Kidney capillary endothelial cell (primary cell): ENCODE data around the gene PALM.
"Not testable (repeated sequence)": the region's sequence is repeated elsewhere in the genome, so short reads cannot be mapped to it uniquely, and the experiment has no call there.

Experiments
- DNase-seq: peaks from one replicate; pipeline ENCODE4 v3.0.0-alpha.2; 2018; ENCODE audit warnings: low spot score

The PALM gene

DNA sequence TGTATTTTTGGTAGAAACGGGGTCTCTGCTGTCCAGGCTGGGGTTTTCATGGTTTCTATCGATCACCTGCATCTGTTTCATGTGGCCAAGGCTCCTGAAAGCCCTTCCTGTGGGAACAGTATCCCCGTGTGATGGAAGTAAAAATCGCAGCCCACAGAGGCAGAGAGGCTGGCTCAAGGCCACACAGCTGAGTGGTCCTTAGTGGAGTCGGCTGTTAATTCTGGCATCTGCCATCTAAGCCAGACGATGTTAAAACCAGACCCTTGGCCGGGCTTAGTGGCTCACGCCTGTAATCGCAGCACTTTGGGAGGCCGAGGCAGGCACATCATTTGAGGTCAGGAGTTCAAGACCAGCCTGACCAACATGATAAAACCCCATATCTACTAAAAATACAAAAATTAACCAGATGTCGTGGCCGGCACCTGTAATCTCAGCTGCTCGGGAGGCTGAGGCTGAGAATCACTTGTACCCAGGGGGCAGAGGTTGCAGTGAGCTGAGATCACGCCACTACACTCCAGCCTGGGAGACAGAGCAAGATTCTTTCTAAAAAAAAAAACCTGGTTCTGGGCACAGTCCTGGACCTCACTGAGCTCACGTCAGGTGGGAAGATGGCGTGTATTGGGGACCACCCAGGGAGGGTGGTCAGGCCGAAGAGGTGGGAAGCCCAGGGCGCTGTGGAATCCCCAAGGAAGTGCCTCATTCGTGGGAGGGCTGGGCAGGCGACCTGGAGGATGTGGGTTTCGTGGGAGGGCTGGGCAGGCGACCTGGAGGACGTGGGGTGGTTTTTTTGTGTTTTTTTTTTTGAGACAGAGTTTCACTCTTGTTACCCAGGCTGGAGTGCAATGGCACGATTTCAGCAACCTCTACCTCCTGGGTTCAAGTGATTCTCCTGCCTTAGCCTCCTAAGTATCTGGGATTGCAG, 23.7 kb downstream of the PALM start:
- no peak for DNase-seq

DNA sequence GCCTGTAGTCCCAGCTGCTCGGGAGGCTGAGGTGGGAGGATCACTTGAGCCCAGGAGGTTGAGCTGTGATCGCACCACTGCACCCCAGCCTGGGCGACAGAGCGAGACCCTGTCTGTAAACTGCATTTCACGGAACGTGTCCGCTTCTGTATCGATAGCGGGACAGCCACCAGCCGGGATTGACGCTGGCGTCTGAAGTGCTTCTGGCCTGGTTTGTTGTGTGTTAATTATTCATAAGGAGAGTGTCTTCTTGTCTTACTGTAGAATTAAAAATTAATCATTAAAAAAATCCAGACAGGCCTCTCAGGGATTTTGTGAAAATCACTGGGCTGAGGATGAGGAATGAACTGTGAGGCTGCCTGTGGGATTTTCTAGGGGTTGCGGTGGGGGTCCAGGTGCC, 26.0 kb downstream of the PALM start:
- no peak for DNase-seq

GRCh38 chr19:736125-736524, 27.4 kb downstream of the PALM start:
- no peak for DNase-seq

DNA sequence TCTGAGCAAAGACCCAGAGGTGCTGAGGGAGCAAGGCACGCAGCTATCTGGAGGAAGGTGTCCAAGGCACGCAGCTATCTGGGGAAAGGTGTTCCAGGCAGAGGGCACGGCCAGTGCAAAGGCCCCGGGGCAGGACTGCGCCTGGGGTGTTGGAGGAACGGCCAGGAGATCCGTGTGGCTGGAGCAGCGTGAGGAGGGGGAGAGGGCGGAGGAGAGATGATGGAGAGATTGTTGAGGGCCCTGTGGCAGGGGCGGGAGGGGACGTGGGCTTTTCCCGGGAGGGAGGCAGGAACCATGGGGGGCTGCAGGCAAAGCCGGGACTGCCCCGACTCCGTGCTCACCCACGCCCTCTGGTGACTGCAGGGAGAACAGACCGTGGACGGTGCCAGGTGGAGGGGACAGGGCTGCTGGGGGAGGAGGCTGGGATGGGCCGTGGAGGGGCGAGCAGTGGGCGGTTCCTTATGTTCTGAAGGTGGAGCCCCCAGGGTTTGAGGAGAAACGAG, 28.9 kb downstream of the PALM start:
- peak; percentile 42 for DNase-seq

GRCh38 chr19:738509-739128, 29.9 kb downstream of the PALM start:
- DNase-seq, result no peak

DNA sequence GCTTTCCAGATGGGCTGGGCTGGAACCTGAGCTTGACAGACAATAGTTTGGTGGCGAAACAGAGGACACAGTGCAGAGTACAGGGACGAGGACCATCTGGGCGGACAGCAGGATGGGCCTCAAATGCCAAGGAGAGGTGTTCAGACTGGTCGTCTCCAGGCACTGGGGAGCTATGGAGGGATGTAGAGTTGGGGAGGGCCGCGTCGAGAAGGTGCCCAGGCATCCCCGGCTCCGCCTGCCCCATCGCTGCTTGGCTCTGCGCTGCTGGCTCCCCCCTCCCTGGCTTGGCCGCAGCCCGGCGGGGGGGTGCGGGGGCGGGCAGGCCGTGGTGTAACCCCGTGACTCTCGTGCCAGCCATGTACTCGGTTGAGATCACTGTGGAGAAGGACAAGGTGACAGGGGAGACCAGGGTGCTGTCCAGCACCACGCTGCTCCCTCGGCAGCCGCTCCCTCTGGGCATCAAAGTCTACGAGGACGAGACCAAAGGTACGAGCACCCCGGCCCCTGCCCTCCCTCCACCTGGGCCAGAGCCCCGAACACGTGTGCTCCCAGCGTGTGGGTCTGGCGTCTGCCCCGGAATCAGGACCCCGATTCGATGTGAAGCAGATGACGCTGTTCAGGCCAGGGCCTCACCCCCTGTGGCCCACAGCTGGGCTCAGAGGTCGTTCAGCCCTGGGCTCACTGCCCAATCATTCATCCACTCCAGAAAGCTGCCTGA, 31.4 kb downstream of the PALM start:
- no peak for DNase-seq

- not testable (repeated sequence) for DNase-seq
Observed at GRCh38 chr19:740816-741505, 32.2 kb downstream of the PALM start.

DNA sequence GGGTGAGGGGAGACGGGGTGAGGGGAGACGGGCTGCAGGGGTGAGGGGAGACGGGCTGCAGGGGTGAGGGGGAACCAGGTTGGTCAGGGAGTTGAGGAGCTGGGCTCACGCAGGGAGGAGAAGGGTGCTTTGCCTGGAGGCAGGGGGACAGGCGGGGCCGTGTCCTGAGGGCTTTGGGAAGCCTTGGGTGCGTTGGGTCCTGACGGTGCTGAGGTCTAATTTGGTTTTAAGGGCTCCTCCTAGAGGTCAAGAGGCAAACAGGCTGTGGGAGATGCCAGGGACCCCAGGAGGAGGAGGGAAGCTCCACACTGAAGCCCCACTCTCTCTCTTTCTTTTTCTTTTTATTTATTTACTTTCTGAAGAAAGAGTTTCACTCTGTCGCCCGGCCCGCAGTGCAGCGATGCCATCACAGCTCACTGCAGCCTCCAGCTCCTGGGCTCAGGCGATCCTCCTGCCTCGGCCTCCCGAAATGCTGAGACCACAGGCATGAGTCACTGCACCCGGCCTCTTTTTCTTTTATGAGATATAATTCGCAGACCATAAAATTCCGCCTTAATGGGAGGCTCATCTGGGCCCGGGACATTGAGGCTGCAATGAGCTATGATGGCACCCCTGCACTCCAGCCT, 32.9 kb downstream of the PALM start:
- no peak for DNase-seq

DNA sequence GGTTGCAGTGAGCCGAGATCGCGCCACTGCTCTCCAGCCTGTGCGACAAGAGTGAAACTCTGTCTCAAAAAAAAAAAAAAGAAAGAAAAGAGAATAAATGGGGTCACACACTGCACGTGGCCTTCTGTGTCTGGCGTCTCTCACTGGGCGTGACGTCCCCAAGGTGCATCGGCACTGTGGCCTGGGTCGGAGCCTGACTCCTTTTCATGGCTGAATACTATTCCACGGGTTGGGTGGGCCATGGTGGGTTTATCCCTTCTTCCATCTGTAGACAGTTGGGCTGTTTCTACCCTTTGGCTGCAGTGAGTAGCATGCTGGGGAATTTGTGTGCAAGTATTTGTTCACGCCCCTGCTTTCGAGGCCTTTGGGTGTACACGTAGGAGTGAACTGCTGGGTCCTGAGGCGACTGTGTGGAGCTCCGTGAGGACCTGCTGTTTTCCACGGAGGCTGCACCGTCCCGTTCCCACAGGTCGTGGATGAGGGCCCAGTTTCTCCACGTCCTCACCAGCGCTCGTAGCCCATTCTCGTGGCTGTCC, 33.9 kb downstream of the PALM start:
- no peak for DNase-seq

DNA sequence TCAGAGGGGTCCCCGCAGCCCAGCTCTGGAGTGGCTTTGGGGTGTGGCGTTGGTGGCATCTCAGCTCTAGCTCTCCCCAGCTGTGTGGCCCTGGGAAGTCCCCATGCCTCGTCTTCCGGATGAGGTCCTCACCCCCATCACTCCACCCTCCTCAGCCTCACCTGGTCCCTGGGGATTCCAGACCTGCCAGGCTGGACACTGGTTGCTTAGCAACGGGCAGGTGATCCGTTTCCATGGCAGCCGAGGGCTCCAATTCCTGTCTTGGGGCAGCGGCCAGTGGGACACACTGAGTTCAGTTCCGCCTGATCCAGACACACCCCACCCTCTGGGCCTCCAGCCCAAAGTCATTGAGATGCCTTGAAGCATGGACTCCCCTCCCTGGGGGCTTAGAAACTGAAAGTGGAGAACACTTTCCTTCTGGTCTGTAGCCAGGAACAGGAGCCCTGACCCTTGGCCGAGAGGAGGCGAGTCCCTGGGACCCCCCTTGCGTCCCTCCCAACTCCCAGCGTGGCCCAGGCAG, 34.5 kb downstream of the PALM start:
- DNase-seq, result no peak

DNA sequence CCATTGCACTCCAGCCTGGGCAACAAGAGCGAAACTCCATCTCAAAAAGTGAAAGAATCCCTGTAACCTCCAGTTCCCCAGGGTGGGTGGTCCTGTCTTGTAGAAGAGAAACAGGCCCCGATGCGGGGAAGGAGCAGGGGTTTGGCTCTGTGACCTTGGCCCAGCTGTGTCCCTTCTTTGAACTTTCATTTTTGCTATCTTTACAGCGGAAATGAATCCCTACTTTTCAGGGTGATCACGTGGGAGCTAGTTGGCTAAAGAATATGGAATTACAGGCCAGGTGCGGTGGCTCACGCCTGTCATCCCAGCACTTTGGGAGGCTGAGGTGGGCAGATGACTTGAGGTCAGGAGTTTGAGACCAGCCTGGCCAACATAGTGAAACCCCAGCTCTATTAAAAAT, 36.4 kb downstream of the PALM start:
- not testable (repeated sequence) for DNase-seq

DNA sequence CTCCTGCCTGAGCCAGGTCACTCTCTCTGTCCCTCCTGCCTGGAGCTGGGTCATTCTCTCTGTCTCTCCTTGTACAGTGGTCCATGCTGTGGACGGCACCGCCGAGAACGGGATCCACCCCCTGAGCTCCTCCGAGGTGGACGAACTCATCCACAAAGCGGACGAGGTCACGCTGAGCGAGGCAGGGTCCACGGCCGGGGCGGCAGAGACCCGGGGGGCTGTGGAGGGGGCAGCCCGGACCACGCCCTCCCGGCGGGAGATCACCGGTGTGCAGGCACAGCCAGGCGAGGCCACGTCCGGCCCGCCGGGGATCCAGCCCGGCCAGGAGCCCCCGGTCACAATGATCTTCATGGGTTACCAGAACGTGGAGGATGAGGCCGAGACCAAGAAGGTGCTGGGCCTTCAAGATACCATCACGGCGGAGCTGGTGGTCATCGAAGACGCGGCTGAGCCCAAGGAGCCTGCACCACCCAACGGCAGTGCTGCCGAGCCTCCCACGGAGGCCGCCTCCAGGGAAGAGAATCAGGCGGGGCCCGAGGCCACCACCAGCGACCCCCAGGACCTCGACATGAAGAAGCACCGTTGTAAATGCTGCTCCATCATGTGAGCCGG, 37.6 kb downstream of the PALM start:
- no peak for DNase-seq

DNA sequence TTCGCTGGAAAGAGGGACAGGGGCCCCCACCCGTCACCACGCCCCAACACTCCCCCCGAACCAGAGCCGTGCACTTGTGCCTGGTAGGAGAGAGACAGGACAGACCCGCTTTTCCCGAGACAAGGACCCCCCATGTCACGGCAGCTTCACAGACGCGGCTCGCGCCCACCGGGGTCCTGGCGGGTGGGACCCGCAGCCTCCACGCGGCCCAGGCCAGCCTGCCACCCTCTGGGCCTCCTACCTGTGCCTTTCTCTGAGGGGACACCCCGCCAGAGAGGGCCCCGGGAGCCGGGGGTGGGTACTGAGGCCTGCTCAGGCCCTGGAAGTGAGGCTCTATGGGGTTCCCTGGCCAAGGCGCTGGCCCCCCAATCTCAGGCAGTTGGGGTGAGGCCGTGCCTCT, 38.2 kb downstream of the PALM start:
- DNase-seq, result no peak

- no peak for DNase-seq
Observed at GRCh38 chr19:747432-748273, 38.9 kb downstream of the PALM start.

DNA sequence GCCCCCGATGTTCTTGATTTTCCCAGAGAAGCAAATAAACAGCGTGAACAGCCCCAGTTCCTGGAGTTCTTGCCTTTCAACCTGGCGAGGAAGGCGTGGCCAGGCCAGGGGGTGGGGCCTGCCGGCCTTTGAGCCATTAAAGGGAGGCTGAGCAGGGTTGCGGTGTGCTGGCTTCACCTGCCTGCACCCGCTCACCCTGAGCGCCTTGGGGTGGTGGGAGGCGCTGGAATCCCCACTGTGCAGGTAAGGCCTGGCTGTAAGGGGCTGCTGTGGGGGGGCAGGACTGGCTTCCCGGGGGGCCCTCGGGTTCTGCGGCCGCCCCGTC, 39.5 kb downstream of the PALM start:
- no peak for DNase-seq

- DNase-seq, result no peak
Observed at GRCh38 chr19:749811-750210, 41.1 kb downstream of the PALM start.

DNA sequence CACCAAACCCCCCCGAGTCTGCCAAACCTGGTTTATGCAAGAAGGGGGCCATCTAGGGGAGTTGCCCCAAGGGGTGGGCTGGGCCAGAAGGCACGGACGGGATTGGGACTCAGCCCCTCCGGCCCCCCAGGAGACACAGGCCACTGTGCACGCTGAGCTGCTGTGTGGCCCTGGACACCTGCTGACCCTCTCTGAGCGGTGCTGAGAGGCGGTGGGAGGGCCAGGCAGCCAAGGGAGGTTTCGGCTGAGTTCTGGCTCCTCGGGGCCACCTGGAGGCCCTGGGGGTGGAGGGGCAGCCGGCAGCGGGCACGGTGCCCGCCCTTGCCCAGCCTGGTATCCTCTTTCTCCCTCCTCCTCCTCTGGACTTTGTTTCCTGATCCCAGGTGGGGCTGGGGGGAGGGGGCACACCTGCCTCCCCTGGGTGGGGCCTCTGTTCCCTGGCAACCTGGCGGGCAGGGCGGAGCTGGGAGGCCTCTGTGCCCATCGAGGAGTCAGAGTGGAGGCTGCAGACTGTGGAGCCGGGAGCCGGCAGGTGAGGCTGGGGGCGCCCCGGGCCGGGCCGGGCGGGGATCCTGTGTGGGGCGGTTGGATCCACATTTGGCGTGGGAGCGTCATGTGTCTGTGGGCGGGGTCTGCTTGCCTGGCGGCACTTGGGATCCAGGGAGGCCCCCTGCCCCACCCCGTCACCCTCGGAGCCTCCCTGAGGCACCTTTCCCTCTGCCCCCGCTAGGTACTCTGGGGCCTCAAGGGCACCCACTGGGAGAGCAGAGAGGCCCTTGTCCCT, 42.1 kb downstream of the PALM start, which contains the start of gene MISP:
Gene MISP, plus strand, starts transcription at position 473 of the 784 bp plus-strand sequence. CDS start 5,835 bp downstream, outside the sequence.
- no peak for DNase-seq

DNA sequence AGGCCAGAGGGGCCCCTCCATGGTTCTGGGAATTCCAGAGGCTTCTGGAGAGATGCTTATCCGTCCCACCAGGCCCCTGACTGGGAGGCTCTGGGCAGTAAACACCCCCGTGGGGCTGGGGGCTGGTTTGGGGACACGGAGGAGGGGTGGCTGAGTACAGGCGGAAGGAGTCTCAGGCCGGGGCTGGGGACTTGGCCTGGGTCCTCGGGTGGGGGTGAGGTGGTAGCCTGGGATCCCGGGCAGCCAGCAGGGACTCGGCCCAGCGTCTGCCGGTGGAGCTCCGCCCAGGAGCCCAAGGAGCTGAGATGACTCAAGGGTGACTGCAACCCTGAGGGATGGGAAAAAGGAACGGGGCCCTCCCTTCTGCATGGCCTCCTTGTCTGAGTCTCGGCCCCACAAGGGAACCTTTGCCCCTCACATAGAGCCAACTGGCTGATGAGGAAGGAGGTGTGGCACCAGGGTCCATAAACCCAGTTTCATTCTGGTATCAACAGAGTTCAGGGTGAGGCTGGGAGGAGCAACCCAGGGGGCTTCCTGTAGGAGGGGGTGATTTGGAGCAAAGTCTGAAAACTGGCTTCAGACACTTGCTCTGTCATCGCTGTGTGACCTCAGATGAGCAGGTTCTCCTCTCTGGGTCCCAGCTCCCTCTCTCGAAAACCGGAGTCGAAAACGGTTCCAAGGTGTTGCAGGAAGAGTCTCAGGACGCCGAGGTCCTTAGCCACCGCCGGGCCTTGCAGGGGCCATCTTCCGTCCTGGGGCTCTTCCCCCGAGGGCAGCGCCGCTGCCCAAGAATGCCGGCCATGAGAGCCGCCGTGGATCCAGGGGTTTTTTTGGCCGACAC, 43.0 kb downstream of the PALM start:
- DNase-seq, result peak; percentile 51
